HG02938 (cell line): Measurements from ENCODE around the gene ABHD16B.
"Not testable (repeated sequence)": the region's sequence is repeated elsewhere in the genome, so short reads cannot be mapped to it uniquely, and the experiment has no call there.

ENCODE experiments used
- ATAC-seq: cut with Tn5 transposase; IDR thresholded peaks from one replicate; pipeline ENCODE4 v1.9.1; 2021; ENCODE audit warnings: mild to moderate bottlenecking, moderate library complexity; ENCODE audit not compliant: unreplicated experiment

ABHD16B gene

DNA sequence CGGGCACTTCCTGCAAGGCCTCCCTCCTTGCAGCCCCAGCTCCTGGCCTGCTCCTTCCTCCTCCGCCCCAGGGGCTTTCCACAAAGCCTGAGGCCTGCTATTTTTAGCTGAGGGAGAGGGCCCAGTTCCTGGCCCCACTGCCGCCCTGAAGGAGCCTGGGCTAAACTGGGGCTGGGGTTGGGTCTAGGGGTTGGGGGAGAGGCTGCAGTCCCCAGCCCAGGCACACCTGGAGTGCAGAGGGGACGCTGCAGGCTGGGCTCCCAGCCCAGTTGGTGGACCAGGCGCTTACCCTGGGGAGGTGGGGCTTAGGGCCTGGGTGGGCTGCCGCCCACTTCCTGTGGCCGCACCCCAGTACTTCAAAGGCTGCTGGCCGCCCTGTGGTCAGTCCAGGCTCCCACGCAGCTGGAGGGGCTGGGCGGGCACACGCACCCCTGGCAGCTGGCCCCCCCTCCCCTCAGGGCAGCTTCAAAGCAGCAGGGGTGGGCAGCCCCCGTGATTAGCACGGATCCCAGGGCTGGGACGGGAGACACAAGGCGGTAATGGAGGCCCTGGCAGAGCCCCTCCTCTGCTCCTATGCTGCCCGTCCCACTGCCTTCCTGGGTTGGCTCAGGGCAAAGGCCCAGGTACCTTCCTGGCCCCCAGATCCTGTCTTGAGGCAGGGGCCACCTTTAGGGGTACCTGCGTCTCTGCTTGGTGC is 7.1 kb upstream of the ABHD16B start:
- ATAC-seq = no peak

DNA sequence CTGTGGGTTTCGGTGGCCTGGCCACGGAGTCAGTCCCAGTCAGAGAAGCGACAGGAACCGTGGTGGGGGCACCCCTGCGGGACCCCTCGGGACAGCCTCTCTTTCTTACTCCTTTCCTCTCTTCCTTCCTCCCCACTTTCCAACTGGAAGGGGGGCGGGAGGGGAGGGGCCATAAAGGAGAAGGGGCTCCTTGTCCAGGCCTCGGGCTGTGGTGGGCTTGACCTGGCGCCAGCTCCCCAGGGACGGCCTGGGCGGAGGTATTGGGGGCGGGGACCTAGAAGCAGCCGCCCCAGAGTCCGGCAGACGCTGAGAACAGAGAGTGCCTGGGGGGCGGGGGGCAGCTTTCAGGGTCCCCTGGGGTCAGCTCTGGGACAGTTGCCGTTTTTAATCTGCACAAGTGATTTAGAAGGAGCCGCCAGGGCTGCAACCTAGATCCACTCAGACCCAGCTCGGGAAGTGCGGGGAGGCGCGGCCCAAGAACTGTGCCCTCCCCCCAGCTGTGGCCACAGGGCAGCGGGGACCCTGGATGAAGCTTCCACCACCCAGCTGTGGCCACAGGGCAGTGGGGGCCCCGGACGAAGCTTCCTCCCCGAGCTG is 6.4 kb upstream of the ABHD16B start:
- no peak for ATAC-seq

DNA sequence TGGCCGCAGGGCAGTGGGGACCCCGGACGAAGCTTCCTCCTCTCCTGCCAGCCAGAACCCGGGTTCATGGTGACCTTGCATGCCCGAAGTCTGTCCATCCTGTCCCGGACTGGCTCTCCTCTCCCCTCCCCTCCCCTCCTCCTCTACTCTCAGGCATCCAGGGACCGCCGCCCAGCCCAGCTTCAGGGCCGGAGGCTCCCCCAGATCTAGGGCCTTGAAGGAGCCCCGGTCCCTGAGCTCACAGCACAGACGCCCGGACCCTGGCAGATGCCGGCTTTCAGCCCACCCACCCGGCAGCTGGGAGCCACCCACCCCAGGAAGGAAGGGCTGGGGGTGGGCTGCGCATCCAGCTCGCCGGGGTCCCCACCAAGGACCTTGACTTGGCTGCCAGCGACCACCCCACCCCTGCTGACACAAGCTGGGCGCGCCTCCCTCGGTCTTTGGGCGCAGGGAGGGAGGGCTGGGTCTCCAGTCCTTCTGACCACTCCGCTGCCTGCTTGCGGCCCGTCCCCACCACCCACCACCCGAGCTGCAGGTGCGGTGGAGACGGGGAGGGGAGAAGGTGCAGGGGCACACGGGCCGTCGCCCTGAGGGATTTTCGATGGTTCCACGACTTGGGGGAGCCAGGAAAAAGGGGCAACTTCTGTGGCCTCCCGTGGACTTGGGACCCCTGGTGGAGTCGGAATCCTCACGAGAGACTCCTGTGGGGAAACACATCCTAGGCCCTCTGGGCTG is 5.8 kb upstream of the ABHD16B start:
- no peak for ATAC-seq

DNA sequence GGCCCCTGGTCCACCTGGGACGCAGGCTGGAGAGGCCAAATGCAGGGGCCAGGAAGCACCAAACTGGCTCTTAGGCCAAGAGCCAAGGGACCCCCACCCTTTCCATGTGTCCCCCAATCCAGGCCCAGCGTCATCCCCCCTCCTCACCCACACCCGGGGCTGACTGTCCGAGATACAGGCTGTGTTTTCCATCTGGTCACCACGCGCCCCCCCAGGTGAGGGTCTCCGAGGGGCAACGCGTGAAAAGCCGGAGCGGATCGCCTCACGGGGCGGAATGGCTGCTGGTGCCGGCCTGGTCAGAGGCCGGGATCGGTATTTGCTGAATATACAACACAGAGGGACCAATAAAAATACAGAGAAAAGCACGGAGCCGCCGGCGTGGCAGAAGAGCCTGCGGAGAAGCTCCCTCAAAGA is 5.2 kb upstream of the ABHD16B start:
- no peak for ATAC-seq

DNA sequence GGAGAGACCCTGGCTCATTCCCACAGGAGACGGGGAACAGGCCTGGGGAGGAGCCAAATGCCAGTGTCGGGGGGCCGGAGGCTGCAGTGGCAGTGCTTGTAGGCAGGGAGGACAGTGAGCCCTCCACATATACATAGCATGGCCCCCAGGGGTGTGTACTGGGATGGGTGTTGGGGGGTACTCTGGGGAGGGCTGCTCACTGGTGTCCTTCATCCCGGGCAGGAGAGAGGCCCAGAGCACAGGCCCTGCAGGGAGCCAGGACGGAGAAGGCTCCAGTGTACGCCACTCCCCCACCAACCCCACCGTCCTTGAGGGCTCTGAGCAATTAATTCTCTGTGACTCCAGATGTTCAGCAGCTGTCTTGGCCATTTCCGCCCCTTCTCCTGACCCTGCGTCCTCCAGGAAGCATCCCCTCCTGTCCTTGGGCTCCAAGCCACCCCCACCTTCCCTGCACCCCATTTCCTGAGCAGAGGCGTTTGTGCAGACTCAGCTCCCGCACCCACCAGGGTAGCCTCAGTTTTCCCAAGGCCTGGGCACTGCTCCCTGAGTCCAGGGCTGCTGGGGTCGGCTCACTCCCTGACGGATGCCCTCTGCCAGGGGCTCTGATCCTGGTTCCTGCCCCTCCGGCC is 3.4 kb upstream of the ABHD16B start:
- ATAC-seq = no peak

DNA sequence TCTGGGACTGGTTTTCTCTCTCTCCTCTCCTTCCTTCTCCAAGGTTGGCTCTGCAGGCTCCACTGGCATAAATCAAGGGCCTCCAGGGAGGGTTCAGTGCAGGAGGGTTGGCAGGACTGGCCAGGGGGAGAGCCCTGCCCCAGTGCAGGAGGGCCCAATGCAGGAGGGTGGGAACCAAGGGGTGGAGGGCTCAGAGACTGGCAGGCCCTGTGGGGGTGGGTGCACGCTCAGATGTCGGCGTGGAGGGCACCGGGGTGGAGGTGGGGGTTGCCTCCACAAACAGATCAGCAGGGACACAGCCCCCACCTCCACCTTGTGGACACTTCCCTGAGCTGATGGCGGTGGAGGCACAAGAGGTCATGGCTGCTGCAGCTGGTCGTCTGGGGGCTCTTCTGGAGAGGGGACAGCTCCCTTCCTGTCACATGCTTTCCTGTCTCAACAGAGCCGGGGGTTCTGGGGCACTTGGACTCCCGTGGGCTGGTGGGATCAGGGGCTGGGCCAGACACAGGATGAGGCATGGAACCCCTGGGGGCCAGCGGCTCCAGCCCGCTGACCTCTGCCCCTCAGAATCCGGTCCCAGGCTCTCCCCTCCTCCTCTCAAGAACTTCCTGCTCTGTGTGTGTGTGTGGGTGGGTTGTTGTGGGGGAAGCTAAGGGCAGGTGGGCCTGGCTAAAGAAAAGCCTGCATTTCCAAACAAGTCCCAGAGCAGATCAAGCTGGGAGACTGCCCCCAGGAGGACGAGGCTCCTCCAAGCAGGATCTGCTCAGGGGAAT is 2.7 kb upstream of the ABHD16B start:
- no peak for ATAC-seq

DNA sequence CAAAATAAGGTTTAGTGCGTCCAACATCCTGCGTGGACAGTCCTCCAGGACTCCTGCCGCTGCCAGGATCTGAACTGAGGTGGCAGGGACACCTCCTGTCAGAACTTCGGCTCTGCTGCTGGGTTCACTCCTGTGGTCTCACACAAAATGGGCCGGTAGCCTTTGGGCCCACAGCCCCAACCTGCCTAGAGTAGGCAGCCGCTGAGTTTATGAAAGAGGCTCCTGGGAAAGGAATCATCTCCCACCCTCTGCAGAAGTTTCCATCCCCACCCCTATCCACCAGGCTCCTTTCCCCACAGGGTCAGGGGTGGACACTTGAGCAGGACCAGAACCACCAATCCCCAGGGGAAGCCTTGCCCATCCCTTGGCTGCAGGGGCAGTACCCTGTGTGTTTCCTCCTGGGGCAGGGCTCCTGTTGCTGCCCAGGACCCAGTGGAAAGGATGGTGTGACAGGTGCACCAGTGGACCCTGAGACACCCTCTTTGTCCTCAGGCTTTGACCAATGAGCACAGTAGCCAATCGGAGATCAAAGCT is 2.1 kb upstream of the ABHD16B start:
- ATAC-seq = no peak

DNA sequence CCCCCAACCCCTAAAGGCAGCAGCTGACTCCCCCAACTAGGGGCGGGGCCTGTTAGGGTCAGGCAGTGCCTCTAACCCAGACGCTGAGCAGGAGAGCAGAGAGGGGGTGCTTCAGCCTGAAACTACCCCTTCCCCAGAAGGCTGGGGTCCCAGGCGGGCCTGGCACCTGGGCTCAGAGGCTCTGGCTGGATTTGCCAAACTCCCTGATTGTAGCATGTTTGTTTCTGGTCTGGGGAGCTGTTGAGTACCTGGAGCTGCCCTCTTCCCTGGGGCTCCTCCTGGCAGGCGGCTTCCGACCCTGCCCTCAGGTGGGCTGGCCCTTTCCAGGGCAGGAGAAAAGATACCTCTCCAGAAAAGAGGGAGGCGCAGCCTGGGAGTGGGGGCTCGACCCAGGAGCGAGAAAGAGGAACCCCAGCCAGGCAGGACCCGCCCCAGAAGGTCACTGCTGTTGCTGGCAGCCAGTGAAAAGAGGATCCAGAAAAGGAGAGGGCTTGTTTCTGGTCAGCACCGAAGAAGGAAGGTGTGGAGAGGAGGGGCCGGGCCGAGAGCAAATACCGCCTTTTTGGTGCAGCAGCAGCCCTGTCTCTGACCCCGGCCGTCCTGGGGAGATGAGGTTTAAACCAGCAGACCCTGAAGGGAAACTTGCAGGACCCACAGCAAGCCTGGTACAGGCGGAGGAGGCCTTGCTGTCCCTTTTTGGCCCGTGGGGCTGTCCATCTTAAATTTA is 810 bp upstream of the ABHD16B start:
- no peak for ATAC-seq

DNA sequence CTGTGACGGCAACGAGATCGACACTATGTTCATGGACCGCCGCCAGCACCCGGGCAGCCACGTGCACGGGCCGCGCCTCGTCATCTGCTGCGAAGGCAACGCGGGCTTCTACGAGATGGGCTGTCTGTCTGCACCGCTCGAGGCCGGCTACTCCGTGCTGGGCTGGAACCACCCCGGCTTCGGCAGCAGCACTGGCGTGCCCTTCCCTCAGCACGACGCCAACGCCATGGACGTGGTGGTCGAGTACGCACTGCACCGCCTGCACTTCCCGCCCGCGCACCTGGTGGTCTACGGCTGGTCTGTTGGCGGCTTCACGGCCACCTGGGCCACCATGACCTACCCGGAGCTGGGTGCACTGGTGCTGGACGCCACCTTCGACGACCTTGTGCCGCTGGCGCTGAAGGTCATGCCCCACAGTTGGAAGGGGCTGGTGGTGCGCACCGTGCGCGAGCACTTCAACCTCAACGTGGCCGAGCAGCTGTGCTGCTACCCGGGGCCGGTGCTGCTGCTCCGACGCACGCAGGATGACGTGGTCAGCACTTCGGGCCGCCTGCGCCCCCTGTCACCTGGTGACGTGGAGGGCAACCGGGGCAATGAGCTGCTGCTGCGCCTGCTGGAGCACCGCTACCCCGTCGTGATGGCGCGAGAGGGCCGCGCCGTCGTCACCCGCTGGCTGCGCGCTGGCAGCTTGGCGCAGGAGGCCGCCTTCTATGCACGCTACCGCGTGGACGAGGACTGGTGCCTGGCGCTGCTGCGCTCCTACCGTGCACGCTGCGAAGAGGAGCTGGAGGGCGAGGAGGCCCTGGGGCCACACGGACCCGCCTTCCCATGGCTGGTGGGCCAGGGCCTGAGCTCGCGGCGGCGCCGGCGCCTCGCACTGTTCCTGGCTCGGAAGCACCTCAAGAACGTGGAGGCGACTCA is 943 bp downstream of the ABHD16B start:
- no peak for ATAC-seq

- ATAC-seq = no peak
Measured at GRCh38 chr20:63863021-63863797, 1.9 kb downstream of the ABHD16B start.

GRCh38 chr20:63863798-63864544 is 2.7 kb downstream of the ABHD16B start:
- ATAC-seq = peak; percentile 49

DNA sequence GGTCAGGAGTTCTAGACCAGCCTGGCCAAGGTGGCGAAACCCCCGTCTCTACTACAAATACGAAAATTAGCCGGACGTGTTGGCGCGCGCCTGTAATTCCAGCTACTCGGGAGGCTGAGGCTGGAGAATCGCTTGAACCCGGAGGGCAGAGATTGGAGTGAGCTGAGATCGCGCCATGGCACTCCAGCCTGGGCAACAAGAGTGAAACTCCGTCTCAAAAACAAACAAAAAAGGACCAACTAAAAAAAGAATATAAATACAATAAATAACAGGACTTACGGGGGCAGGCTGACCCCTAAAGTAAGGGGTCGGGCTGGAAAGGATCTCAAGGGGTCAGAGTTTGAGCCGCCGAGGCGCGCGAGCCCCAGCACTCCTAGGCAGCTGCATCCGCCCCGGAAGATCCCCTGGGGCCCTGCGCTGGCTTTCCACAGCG is 3.3 kb downstream of the ABHD16B start:
- ATAC-seq = no peak

DNA sequence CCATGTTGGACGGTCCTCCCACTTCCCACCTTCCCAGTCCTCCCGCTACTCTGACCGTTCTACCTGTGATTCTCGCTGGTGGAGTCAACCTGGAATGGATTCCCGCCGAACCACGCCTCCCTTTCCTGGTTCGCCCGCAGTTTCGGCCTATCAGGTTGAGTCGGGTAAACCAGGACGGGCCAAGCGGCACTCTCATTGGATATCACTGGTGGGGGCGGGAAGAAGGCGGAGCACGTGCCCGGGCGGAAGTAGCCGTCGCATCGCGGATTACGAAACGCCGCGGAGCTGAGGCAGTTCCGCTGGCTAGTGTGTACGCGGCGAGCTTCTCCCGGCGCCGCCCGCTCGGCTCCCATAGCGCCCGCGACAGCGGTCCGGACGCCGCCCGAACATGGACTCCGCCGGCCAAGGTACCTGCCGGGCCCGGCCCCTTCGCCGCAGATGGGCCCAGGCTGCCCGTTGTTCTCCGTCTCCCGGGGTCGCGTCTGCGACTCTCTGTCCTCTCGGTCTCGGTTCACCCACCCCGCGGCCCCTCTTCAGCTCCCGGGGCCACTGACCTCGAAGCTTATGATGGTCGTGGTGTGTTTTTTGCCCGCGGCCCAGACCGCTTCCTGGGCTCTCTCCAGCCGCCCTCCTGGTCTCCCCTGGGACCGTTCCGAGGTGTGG is 3.8 kb downstream of the ABHD16B start, which contains the start of gene TPD52L2:
TPD52L2 (plus strand) TSS at position 293 of the 663 bp plus-strand sequence; CDS start at position 389, 96 bp downstream.
- peak; percentile 65 for ATAC-seq

GRCh38 chr20:63867042-63867441 is 5.7 kb downstream of the ABHD16B start:
- ATAC-seq = not testable (repeated sequence)

DNA sequence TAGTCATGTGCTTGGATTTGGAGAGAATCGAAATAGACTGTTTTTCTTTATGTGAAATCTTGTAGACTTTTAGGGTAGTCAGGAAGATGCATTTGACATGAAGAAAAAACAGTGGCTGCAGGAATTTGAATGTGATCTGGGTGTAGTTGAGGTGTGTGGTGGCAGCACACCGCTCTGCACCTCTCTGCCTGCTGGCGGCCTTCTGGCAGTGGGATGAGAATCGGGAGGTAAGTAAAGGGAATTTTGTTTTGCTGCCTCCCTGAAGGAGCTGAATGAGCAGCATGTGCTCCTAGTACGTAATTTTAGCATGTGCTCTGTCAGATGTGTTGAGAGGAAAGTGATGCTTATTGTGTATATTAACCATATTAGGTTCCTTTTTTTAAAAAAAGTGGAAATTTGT is 7.0 kb downstream of the ABHD16B start:
- ATAC-seq = no peak

- ATAC-seq = no peak
Measured at GRCh38 chr20:63873477-63873971, 12.2 kb downstream of the ABHD16B start.

DNA sequence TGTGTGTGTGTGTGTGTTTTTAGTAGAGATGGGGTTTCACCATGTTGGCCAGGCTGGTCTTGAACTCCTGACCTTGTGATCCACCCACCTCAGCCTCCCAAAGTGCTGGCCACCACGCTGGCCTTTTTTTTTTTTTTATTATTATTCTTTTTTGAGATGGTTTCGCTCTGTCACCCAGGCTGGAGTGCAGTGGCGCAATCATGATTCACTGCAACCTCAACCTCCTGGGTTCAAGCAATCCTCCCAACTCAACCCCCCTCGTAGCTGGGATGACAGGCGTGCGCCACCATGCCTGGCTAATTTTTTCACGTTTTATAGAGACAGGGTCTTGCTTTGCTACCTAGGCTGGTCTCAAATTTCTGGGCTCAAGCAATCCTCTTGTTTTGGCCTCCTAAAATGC is 12.9 kb downstream of the ABHD16B start:
- not testable (repeated sequence) for ATAC-seq
